ENCODE results near the gene ZNF174. TPM values are rescaled to one million over a fixed set of nuclear protein-coding genes. Genes with fewer than 3 reads are reported as not detected.

Gene ZNF174
- total RNA-seq, 1 experiment from 2014 or later = 10.8 TPM

DNA sequence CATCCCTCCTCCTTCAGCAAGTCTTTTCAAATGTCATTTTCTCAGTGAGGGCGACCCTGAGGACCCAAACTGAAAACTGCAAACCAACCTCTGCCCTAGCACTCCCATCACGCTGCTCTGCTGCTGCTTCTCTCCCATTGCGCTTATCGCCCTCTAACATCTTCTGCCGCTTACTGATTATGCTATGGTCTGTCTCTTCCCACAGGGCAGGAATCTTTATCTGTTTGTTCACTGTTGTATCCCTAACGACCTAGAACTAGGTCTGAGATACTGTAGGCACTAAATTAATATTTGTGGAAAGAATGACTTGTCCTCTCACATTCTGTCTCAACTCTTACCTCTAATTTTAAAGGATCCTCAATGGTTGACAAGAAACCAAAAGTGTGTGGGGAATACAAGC, 12.7 kb upstream of the ZNF174 start:
- Histone ChIP-seq H3K18ac (ENCODE audit: insufficient read length, low read depth, low read length) (no peak overlapping the region), H4K8ac (replicated peaks; ENCODE audit: insufficient read length, low read depth, low read length) (no peak overlapping the region), H2AFZ (ENCODE audit: low read length) (no peak overlapping the region), H3K27me3 (ENCODE audit: insufficient read depth, low read length) (no peaks in the 10 kb centered on the region), H3K79me1 (ENCODE audit: insufficient read depth, low read depth, low read length, poor library complexity, severe bottlenecking) (no peaks in the 10 kb centered on the region), H2BK12ac (ENCODE audit: insufficient read length, low read depth, low read length) (no peak overlapping the region), H2BK20ac (ENCODE audit: low read depth, low read length, poor library complexity, severe bottlenecking) (no peak overlapping the region), H4K91ac (ENCODE audit: insufficient read length, low read depth, low read length) (no peak overlapping the region), H3K23ac (ENCODE audit: insufficient read length, low read depth, low read length) (no peak overlapping the region), H3K79me2 (ENCODE audit: insufficient read depth, low read length) (no peaks in the 10 kb centered on the region; the same call in 1 of the 2 replicates), H2AK5ac (ENCODE audit: insufficient read length, low read length) (no peak overlapping the region), H2BK120ac (ENCODE audit: low read depth, low read length, poor library complexity, severe bottlenecking) (no peak overlapping the region), H3K9ac (ENCODE audit: extremely low read depth, insufficient read length, low read length) (no peak overlapping the region), H3K14ac (ENCODE audit: insufficient read depth, low read length) (no peak overlapping the region), H3K4me2 (ENCODE audit: insufficient read depth, insufficient read length, low read length) (no peak overlapping the region), H3K23me2 (ENCODE audit: insufficient read length, low read depth, low read length, poor library complexity, severe bottlenecking) (no peaks in the 10 kb centered on the region), H3K4me1 (ENCODE audit: insufficient read depth, low read length) (no peaks in the 10 kb centered on the region), H3T11ph (ENCODE audit: low read length) (no peak overlapping the region), H3K56ac (ENCODE audit: insufficient read length, low read depth, low read length) (no peak overlapping the region), H4K5ac (ENCODE audit: insufficient read length, low read depth, low read length) (no peak overlapping the region), H2BK15ac (ENCODE audit: low read depth, low read length) (no peak overlapping the region), H3K4ac (ENCODE audit: low read depth, low read length) (no peak overlapping the region), H2BK5ac (ENCODE audit: insufficient read length, low read length) (no peak overlapping the region), H3K27ac (ENCODE audit: insufficient read length, low read depth, low read length) (no peak overlapping the region), H4K20me1 (ENCODE audit: control insufficient read depth, insufficient read depth, insufficient read length) (no peaks in the 10 kb centered on the region), H3K9me3 (ENCODE audit: control insufficient read depth, low read depth, low read length) (peaks cover 35% of the 10 kb centered on the region)
- no CpG with 5 or more reads among the region's 6 CpGs for WGBS (ENCODE audit: extremely low coverage, insufficient read length, low lambda C conversion rate)
- Mint-ChIP-seq H3K36me3 (ENCODE audit: insufficient read depth in 1 of 3, low read depth in 3 of 3) (peaks cover 83 to 85% (median 85%) of the 10 kb centered on the region in 3 experiments), H3K4me3 (no peak overlapping the region), H3K9me3 (peaks cover 49 to 60% of the 10 kb centered on the region in 2 experiments), H3K4me1 (no peaks in the 10 kb centered on the region), H3K27ac (no peak overlapping the region), H3K27me3 (ENCODE audit: low read depth) (no peaks in the 10 kb centered on the region; the same call in 1 of the 2 replicates)
- DNase-seq = no peak
- TF ChIP-seq, protein P1, sequence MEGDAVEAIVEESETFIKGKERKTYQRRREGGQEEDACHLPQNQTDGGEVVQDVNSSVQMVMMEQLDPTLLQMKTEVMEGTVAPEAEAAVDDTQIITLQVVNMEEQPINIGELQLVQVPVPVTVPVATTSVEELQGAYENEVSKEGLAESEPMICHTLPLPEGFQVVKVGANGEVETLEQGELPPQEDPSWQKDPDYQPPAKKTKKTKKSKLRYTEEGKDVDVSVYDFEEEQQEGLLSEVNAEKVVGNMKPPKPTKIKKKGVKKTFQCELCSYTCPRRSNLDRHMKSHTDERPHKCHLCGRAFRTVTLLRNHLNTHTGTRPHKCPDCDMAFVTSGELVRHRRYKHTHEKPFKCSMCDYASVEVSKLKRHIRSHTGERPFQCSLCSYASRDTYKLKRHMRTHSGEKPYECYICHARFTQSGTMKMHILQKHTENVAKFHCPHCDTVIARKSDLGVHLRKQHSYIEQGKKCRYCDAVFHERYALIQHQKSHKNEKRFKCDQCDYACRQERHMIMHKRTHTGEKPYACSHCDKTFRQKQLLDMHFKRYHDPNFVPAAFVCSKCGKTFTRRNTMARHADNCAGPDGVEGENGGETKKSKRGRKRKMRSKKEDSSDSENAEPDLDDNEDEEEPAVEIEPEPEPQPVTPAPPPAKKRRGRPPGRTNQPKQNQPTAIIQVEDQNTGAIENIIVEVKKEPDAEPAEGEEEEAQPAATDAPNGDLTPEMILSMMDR (conservative IDR thresholded peaks at IDR 0.05) = no peak
